Mucosa of stomach (tissue), 1 donor: Measurements from ENCODE around the gene DEDD2.
A peak's percentile ranks its signal among the peaks of the same experiment; 100 is the strongest.

Experiments
- H3K27me3 ChIP-seq: one replicate; pipeline ENCODE4 v1.7.0; 2013; ENCODE audit warnings: mild to moderate bottlenecking, low read length; ENCODE audit not compliant: control insufficient read depth, insufficient read depth
- H3K36me3 ChIP-seq: one replicate; pipeline ENCODE4 v1.7.0; 2013; ENCODE audit warnings: low read length; ENCODE audit not compliant: control insufficient read depth, insufficient read depth
- H3K4me1 ChIP-seq: one replicate; pipeline ENCODE4 v1.7.0; 2013; ENCODE audit warnings: mild to moderate bottlenecking, low read length; ENCODE audit not compliant: control insufficient read depth, insufficient read depth
- H3K4me3 ChIP-seq: one replicate; pipeline ENCODE4 v1.7.0; 2013; ENCODE audit warnings: low read length
- H3K9ac ChIP-seq: one replicate; pipeline ENCODE4 v1.7.0; 2013; ENCODE audit warnings: mild to moderate bottlenecking, low read length, moderate library complexity
- H3K9me3 ChIP-seq: one replicate; pipeline ENCODE4 v1.7.0; 2013; ENCODE audit warnings: mild to moderate bottlenecking, low read length, moderate library complexity; ENCODE audit not compliant: control insufficient read depth
- donor health status: Pancreatic carcinoma.

DEDD2 gene

GRCh38 chr19:42178791-42179674 lies 38.4 kb downstream of the DEDD2 start:
- Histone ChIP-seq H3K4me1 (peaks cover 11% of the 10 kb centered on the region), H3K9me3 (no peaks in the 10 kb centered on the region), H3K9ac (no peak overlapping the region), H3K4me3 (no peak overlapping the region), H3K36me3 (no peaks in the 10 kb centered on the region), H3K27me3 (peaks cover 68% of the 10 kb centered on the region)

DNA sequence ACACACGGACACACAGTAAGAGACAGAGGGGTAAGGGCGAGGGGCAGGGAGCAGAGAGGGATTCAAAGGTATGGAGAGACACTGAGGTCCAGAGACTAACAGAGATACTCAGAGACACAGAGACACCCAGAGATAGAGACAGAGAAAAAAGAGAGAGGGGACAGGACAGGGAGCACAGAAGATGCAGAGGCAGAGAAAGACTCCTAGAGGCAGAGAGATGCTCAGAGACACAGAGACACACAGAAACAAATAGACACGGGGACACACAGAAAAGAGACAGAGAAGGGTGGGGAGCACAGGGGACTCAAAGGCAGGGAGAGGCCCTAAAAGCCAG lies 39.8 kb downstream of the DEDD2 start:
- Histone ChIP-seq H3K4me3 (no peak overlapping the region), H3K36me3 (no peaks in the 10 kb centered on the region), H3K4me1 (peaks cover 10% of the 10 kb centered on the region), H3K27me3 (peaks cover 72% of the 10 kb centered on the region), H3K9me3 (no peaks in the 10 kb centered on the region), H3K9ac (no peak overlapping the region)

DNA sequence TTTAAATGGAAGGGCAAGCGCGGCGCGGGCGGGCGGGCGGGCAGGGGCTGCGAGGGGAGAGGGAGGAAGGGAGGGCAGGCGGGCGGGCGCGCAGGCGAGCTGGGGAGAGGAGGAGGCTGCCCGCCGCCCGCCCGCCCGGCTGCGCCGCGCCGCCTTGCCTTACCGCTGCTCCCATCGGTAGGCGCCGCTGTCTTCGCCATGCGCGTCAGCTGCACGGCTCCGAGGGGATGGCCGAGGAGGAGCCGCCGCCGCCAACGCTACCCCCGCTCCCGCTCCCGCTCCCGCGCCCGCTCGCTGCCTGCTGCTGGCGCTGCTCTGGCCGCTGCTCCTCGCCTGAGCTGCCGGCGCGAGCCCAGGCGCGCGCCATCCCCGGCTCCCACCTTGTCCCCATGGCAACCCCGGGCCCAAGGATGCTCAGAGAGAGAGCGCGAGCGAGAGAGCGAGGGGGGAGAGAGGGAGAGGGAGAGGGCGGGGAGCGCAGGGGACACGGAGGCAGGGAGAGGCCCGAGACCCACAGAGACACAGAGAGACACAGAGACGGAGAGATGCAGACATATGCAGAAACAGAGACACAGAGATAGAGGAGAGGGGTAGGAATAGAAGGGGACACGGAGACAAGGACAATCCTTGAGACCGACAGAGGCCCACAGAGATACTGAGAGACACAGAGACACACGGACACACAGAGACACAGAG lies 40.3 kb downstream of the DEDD2 start:
- H3K27me3 ChIP-seq, result peaks cover 72% of the 10 kb centered on the region
- H3K9ac ChIP-seq, result no peak overlapping the region
- no peaks in the 10 kb centered on the region for H3K36me3 ChIP-seq
- H3K4me1 ChIP-seq, result peaks cover 10% of the 10 kb centered on the region
- no peaks in the 10 kb centered on the region for H3K9me3 ChIP-seq
- no peak overlapping the region for H3K4me3 ChIP-seq

GRCh38 chr19:42176649-42176989 lies 40.9 kb downstream of the DEDD2 start:
- H3K36me3 ChIP-seq, result no peaks in the 10 kb centered on the region
- H3K4me1 ChIP-seq, result peaks cover 10% of the 10 kb centered on the region
- H3K4me3 ChIP-seq, result no peak overlapping the region
- H3K27me3 ChIP-seq, result peaks cover 72% of the 10 kb centered on the region
- no peak overlapping the region for H3K9ac ChIP-seq
- H3K9me3 ChIP-seq, result no peaks in the 10 kb centered on the region

- H3K27me3 ChIP-seq, result peaks cover 72% of the 10 kb centered on the region
Observed at GRCh38 chr19:42175952-42176648, 41.4 kb downstream of the DEDD2 start.

GRCh38 chr19:42174958-42175734 lies 42.3 kb downstream of the DEDD2 start:
- Histone ChIP-seq H3K36me3 (no peaks in the 10 kb centered on the region), H3K4me1 (peaks cover 10% of the 10 kb centered on the region), H3K9ac (no peak overlapping the region), H3K4me3 (no peak overlapping the region), H3K27me3 (peaks cover 65% of the 10 kb centered on the region), H3K9me3 (no peaks in the 10 kb centered on the region)

More at GRCh38 chr19:42175952-42176648, 41.4 kb downstream of the DEDD2 start:
- Histone ChIP-seq H3K36me3 (no peaks in the 10 kb centered on the region), H3K9me3 (no peaks in the 10 kb centered on the region), H3K9ac (peak overlapping the region; percentile 4), H3K4me3 (no peak overlapping the region), H3K4me1 (peaks cover 10% of the 10 kb centered on the region)

DNA sequence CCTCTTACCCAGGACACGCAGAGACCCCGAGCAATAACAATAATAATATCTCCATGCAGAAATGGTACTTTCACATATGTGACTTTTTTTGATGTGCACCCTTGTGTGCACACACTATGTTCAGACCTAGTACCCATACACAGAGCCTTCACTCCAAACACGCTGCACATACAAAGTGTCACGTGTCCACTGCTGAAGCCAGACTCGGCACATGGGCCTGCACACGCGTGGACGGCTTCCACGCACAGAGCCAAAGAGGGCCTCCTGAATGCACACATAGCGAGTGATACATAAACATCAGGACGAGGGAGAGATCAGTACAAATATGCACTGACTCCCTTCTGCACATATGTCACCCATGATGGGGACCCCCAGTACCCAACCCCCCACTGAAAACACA lies 43.3 kb downstream of the DEDD2 start:
- peaks cover 10% of the 10 kb centered on the region for H3K4me1 ChIP-seq
- peaks cover 56% of the 10 kb centered on the region for H3K27me3 ChIP-seq

DNA sequence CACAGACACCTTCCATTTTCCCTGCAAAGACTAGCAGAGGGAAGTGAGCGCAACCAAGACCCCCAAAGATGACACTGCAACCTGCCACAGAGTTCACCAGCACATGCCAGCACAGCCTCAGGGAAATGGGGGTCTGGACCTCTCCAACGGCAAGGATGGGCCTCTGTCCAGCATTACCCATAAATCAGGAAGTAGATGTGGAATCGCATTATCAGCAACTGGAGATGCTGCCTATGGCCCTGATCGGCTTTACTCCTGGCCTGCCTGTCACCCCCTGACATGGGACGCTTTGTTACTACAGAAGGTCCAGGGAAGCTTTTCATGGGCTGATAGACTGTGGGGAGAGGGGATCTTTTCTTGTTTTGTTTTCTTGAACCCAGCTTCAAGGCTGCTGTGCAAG lies 43.8 kb downstream of the DEDD2 start:
- Histone ChIP-seq H3K27me3 (peaks cover 51% of the 10 kb centered on the region), H3K36me3 (no peaks in the 10 kb centered on the region)

More for the DNA sequence above, 43.3 kb downstream of the DEDD2 start:
- H3K4me3 ChIP-seq, result no peak overlapping the region
- H3K9ac ChIP-seq, result no peak overlapping the region
- H3K9me3 ChIP-seq, result no peaks in the 10 kb centered on the region
- no peaks in the 10 kb centered on the region for H3K36me3 ChIP-seq

DNA sequence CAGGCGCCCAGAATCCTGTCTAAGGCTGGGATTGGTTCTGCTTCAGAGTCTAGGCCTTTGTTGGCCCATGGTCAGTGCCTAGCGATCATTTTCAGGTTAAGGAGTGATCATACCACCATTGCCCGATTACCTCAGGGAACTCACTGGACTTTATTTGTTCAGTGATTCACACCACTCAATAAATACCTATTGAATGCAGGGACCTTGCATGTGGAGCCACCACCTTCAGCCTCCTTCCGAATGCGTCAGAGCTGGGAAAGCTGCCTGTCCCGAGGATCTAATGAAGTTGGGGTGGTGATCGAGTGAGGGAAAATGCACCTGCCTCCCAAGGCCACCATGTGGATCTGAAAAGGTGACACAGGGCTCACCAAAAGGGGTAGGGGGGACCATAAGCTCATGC lies 45.2 kb downstream of the DEDD2 start:
- Histone ChIP-seq H3K9ac (no peak overlapping the region), H3K9me3 (no peaks in the 10 kb centered on the region), H3K4me1 (peaks cover 10% of the 10 kb centered on the region), H3K36me3 (no peaks in the 10 kb centered on the region), H3K27me3 (peaks cover 36% of the 10 kb centered on the region), H3K4me3 (no peak overlapping the region)

More for the DNA sequence above, 43.8 kb downstream of the DEDD2 start:
- Histone ChIP-seq H3K9ac (no peak overlapping the region), H3K4me1 (peaks cover 10% of the 10 kb centered on the region), H3K4me3 (no peak overlapping the region), H3K9me3 (no peaks in the 10 kb centered on the region)

- Histone ChIP-seq H3K4me3 (no peak overlapping the region), H3K9me3 (no peaks in the 10 kb centered on the region), H3K36me3 (no peaks in the 10 kb centered on the region), H3K4me1 (peaks cover 2% of the 10 kb centered on the region), H3K27me3 (peaks cover 24% of the 10 kb centered on the region), H3K9ac (no peak overlapping the region)
Observed at GRCh38 chr19:42170715-42171114, 46.8 kb downstream of the DEDD2 start.

- H3K36me3 ChIP-seq, result no peaks in the 10 kb centered on the region
- H3K27me3 ChIP-seq, result peaks cover 14% of the 10 kb centered on the region
- no peaks in the 10 kb centered on the region for H3K4me1 ChIP-seq
- H3K9ac ChIP-seq, result no peak overlapping the region
- H3K4me3 ChIP-seq, result no peak overlapping the region
- no peaks in the 10 kb centered on the region for H3K9me3 ChIP-seq
Observed at GRCh38 chr19:42169486-42170413, 47.7 kb downstream of the DEDD2 start.
